Measurements from ENCODE around the gene GLT8D1.

- no peak for TF ChIP-seq ZNF672 (CRISPR knock-in tag; IDR thresholded peaks at IDR 0.05)
- no peak for TF ChIP-seq MXI1 (IDR thresholded peaks at IDR 0.05; ENCODE audit: borderline replicate concordance, low read depth, low read length)
- TF ChIP-seq WIZ (CRISPR knock-in tag; IDR thresholded peaks at IDR 0.05), result no peak
- TF ChIP-seq ATF3 (CRISPR knock-in tag; IDR thresholded peaks at IDR 0.05), result no peak
- TF ChIP-seq NR3C1 (CRISPR knock-in tag; IDR thresholded peaks at IDR 0.05), result no peak
- TF ChIP-seq CTCF (CRISPR knock-in tag; IDR thresholded peaks at IDR 0.05), result no peak
- no peak for TF ChIP-seq TCF12 (IDR thresholded peaks at IDR 0.05)
- no peak for TF ChIP-seq TCF12 (CRISPR knock-in tag; IDR thresholded peaks at IDR 0.05)
- TF ChIP-seq POLR2A (IDR thresholded peaks at IDR 0.05; ENCODE audit: insufficient read depth in 1 of 2, low read depth in 2 of 2, low read length in 2 of 2), result no peak; a peak in 1 of 4 replicates
- no peak for TF ChIP-seq FOXK1 (CRISPR knock-in tag; IDR thresholded peaks at IDR 0.05; ENCODE audit: borderline replicate concordance, low read depth)
- TF ChIP-seq ZNF501 (CRISPR knock-in tag; IDR thresholded peaks at IDR 0.05), result no peak
- TF ChIP-seq SRY (CRISPR knock-in tag; IDR thresholded peaks at IDR 0.05), result no peak
- TF ChIP-seq NFE2 (CRISPR knock-in tag; IDR thresholded peaks at IDR 0.05), result no peak
- TF ChIP-seq SMYD3 (CRISPR knock-in tag; IDR thresholded peaks at IDR 0.05), result no peak
- no peak for TF ChIP-seq USF2 (IDR thresholded peaks at IDR 0.05; ENCODE audit: low read depth, low read length)
- no peak for TF ChIP-seq USF2 (CRISPR knock-in tag; IDR thresholded peaks at IDR 0.05; ENCODE audit: borderline replicate concordance)
These were observed 8.0 kb downstream of the GLT8D1 start for GRCh38 chr3:52697632-52697965.

Measured in HepG2 (cell line).